Osteocyte (in vitro differentiated cells): ENCODE data around the gene SLC7A6OS. TPM values are rescaled to one million over a fixed set of nuclear protein-coding genes. Genes with fewer than 3 reads are reported as not detected.

Experiments used
- DNase-seq: peaks from one replicate; pipeline ENCODE4 v3.0.0; 2021; ENCODE audit warnings: mixed read lengths; ENCODE audit not compliant: unreplicated experiment; ENCODE audit errors: extremely low spot score
- H3K27ac Mint-ChIP-seq: one replicate; pipeline ENCODE4 v1.8.0; 2021; ENCODE audit warnings: mild to moderate bottlenecking, mixed read lengths; ENCODE audit not compliant: unreplicated experiment
- H3K27me3 Mint-ChIP-seq: one replicate; pipeline ENCODE4 v1.8.0; 2021; ENCODE audit warnings: mixed read lengths; ENCODE audit not compliant: unreplicated experiment
- H3K36me3 Mint-ChIP-seq: one replicate; pipeline ENCODE4 v1.8.0; 2021; ENCODE audit warnings: mixed read lengths; ENCODE audit not compliant: unreplicated experiment
- H3K4me1 Mint-ChIP-seq: one replicate; pipeline ENCODE4 v1.8.0; 2021; ENCODE audit warnings: mixed read lengths; ENCODE audit not compliant: unreplicated experiment
- H3K4me3 Mint-ChIP-seq: one replicate; pipeline ENCODE4 v1.8.0; 2021; ENCODE audit warnings: mild to moderate bottlenecking, moderate library complexity, mixed read lengths; ENCODE audit not compliant: unreplicated experiment
- H3K9me3 Mint-ChIP-seq: one replicate; pipeline ENCODE4 v1.8.0; 2021; ENCODE audit warnings: mixed read lengths; ENCODE audit not compliant: unreplicated experiment
- total RNA-seq: library from RNA; stranded (reverse); gene quantifications from 2 replicates; pipeline ENCODE4 v1.2.1, GENCODE V29; 2021
- TF ChIP-seq, protein P1 (sequence below): fragments of 200-600 bp; sonication (generic); IDR thresholded peaks from 2 replicates; pipeline ENCODE4 v1.5.0; 2021; ENCODE audit warnings: antibody characterized with exemption, mild to moderate bottlenecking, moderate library complexity

SLC7A6OS gene
- total RNA-seq, 1 donor from 2014 or later: 14.2 TPM

DNA sequence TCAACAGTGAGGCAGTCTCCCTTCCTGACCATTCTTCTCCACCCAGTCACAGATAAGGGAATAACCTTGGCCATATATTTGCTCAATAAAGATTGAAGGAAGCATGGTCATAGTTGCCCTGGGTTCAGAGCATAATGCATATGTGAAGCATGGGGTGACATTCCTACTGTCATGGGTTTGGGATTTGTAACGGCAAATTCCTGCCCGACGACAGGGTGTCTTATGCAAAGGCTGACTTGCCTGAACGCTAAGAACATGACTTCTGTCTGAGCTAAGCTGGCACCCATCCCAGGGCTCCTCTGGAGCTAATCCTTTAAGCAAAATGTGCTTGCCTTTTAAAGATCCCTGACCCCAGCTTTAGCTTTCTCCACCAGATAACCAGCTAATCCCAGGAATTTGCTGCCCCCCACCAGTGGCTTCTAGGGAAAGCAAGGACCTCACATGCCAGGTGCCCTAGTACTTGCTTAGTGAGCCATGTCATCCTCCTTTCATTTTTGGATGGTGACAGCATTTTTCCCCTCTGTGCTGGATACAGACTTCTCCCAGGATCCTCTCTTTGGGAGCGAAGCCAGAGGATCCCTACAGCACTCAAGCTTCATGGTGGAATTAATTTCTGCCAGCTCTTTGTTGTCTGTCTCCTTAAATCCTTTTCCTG, 11.7 kb downstream of the SLC7A6OS start:
- no peaks in the 10 kb centered on the region for H3K4me1 Mint-ChIP-seq
- no peaks in the 10 kb centered on the region for H3K9me3 Mint-ChIP-seq
- H3K27ac Mint-ChIP-seq: no peak overlapping the region
- H3K36me3 Mint-ChIP-seq: peaks cover 38% of the 10 kb centered on the region
- TF ChIP-seq, protein P1, sequence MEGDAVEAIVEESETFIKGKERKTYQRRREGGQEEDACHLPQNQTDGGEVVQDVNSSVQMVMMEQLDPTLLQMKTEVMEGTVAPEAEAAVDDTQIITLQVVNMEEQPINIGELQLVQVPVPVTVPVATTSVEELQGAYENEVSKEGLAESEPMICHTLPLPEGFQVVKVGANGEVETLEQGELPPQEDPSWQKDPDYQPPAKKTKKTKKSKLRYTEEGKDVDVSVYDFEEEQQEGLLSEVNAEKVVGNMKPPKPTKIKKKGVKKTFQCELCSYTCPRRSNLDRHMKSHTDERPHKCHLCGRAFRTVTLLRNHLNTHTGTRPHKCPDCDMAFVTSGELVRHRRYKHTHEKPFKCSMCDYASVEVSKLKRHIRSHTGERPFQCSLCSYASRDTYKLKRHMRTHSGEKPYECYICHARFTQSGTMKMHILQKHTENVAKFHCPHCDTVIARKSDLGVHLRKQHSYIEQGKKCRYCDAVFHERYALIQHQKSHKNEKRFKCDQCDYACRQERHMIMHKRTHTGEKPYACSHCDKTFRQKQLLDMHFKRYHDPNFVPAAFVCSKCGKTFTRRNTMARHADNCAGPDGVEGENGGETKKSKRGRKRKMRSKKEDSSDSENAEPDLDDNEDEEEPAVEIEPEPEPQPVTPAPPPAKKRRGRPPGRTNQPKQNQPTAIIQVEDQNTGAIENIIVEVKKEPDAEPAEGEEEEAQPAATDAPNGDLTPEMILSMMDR: no peak
- H3K27me3 Mint-ChIP-seq: no peaks in the 10 kb centered on the region
- H3K4me3 Mint-ChIP-seq: no peak overlapping the region
- DNase-seq: no peak

- H3K4me3 Mint-ChIP-seq: no peak overlapping the region
- no peak overlapping the region for H3K27ac Mint-ChIP-seq
- H3K36me3 Mint-ChIP-seq: peaks cover 36% of the 10 kb centered on the region
- H3K4me1 Mint-ChIP-seq: no peaks in the 10 kb centered on the region
- H3K27me3 Mint-ChIP-seq: no peaks in the 10 kb centered on the region
- no peak for DNase-seq
- no peaks in the 10 kb centered on the region for H3K9me3 Mint-ChIP-seq
- TF ChIP-seq, protein P1: no peak
Observed at GRCh38 chr16:68298312-68298711, 12.4 kb downstream of the SLC7A6OS start.

GRCh38 chr16:68297908-68298307, 12.8 kb downstream of the SLC7A6OS start:
- Mint-ChIP-seq H3K4me3 (no peak overlapping the region), H3K4me1 (no peaks in the 10 kb centered on the region), H3K9me3 (no peaks in the 10 kb centered on the region), H3K27me3 (no peaks in the 10 kb centered on the region), H3K36me3 (peaks cover 35% of the 10 kb centered on the region), H3K27ac (no peak overlapping the region)
- no peak for DNase-seq
- TF ChIP-seq, protein P1: no peak

GRCh38 chr16:68296693-68297092, 14.1 kb downstream of the SLC7A6OS start:
- Mint-ChIP-seq H3K36me3 (peaks cover 28% of the 10 kb centered on the region), H3K9me3 (no peaks in the 10 kb centered on the region), H3K4me3 (no peak overlapping the region), H3K4me1 (no peaks in the 10 kb centered on the region), H3K27me3 (no peaks in the 10 kb centered on the region), H3K27ac (no peak overlapping the region)
- TF ChIP-seq, protein P1: no peak
- no peak for DNase-seq

- no peaks in the 10 kb centered on the region for H3K4me1 Mint-ChIP-seq
- no peak overlapping the region for H3K27ac Mint-ChIP-seq
- H3K4me3 Mint-ChIP-seq: no peak overlapping the region
- peaks cover 27% of the 10 kb centered on the region for H3K36me3 Mint-ChIP-seq
- TF ChIP-seq, protein P1: no peak
- DNase-seq: no peak
- no peaks in the 10 kb centered on the region for H3K27me3 Mint-ChIP-seq
- H3K9me3 Mint-ChIP-seq: no peaks in the 10 kb centered on the region
Observed at GRCh38 chr16:68296291-68296690, 14.5 kb downstream of the SLC7A6OS start.
